Sigmoid colon (tissue), 7 donors: ENCODE results near the gene EFCAB8. TPM values are rescaled to one million over a fixed set of nuclear protein-coding genes. Genes with fewer than 3 reads are reported as not detected.

ENCODE experiments used
- DNase-seq: peaks from one replicate; pipeline ENCODE4 v3.0.0-alpha.2; 2019
- H3K27ac ChIP-seq, 4 donors: fragments of 200-600 bp; sonication (generic); one replicate each; pipeline ENCODE4 v1.5.1; 2016 to 2019; ENCODE audit warnings: mild to moderate bottlenecking in 1 of 4
- H3K27me3 ChIP-seq, 3 donors: fragments of 200-600 bp; sonication (generic); one replicate each; pipeline ENCODE4 v1.5.1; 2019; ENCODE audit warnings: mild to moderate bottlenecking in 1 of 3
- H3K36me3 ChIP-seq, 4 donors: fragments of 200-600 bp; sonication (generic); one replicate each; pipeline ENCODE4 v1.5.1; 2016 to 2019
- H3K4me1 ChIP-seq, 4 donors: fragments of 200-600 bp; sonication (generic); one replicate each; pipeline ENCODE4 v1.5.1; 2017 to 2019
- H3K4me3 ChIP-seq, 4 donors: fragments of 200-600 bp; sonication (generic); one replicate each; pipeline ENCODE4 v1.5.1; 2017 to 2019; ENCODE audit warnings: mild to moderate bottlenecking in 2 of 4, moderate library complexity in 1 of 4
- H3K9me3 ChIP-seq, 4 donors: fragments of 200-600 bp in 3 of 4; sonication (generic) in 3 of 4; one replicate each; pipeline versions ENCODE4 v1.5.1 to v1.6.1; 2013 to 2019
- CTCF ChIP-seq, 4 experiments: fragments of 450-650 bp in 3 of 4; fragments of 200-600 bp in 1 of 4; IDR thresholded peaks; one replicate each; pipeline ENCODE4 v1.5.1; 2016 to 2019; ENCODE audit warnings: antibody characterized with exemption in 4 of 4, mild to moderate bottlenecking in 3 of 4, moderate library complexity in 2 of 4
- EP300 ChIP-seq, 4 donors: sonication (generic); formaldehyde crosslinking; IDR thresholded peaks; one replicate each; pipeline ENCODE4 v1.6.1; 2017; ENCODE audit warnings: antibody characterized with exemption in 4 of 4
- POLR2A ChIP-seq, 2 donors: fragments of 450-650 bp; IDR thresholded peaks; one replicate each; pipeline ENCODE4 v1.6.1; 2016; ENCODE audit warnings: antibody characterized with exemption in 2 of 2, mild to moderate bottlenecking in 2 of 2, moderate library complexity in 2 of 2
- POLR2AphosphoS5 ChIP-seq, 4 donors: sonication (generic); formaldehyde crosslinking; IDR thresholded peaks; one replicate each; pipeline ENCODE4 v1.6.1; 2017; ENCODE audit warnings: antibody characterized with exemption in 4 of 4
- WGBS, 2 donors: extraction: QIAGEN DNeasy Blood & Tissue Kit; methylation state at CpG; one replicate each; pipeline ENCODE4 v1.1.7; 2013; 5-methylcytosine and 5-hydroxymethylcytosine counted together
- intact Hi-C: fragments of 100-400 bp; cut with DNase I; formaldehyde crosslinking; loops from one replicate; pipeline ENCODE4 v1.15.1; 2023
- polyA plus RNA-seq, 3 donors: library from polyadenylated mRNA; stranded (reverse); fragments of 200-250 nt; gene quantifications; one replicate each; pipeline ENCODE4 v1.2.3, GENCODE V29; 2013
- total RNA-seq, 4 donors: library from RNA; depleted of rRNA; stranded (reverse); fragments of >200 nt; gene quantifications; one replicate each; pipeline ENCODE4 v1.1.0, GENCODE V29; 2016
- donor health status: healthy with polysubstance abuse.
- donor health status: Bipolar disorder and iron deficiency.
- donor health status: healthy.

The EFCAB8 gene
- total and polyA plus RNA-seq, 7 donors, result 0.06 to 0.83 (median 0.60) TPM; not detected in 3

- Histone ChIP-seq H3K27ac (no peak overlapping the region), H3K4me1 (no peaks in the 10 kb centered on the region), H3K4me3 (no peak overlapping the region), H3K27me3 (no peaks in the 10 kb centered on the region), H3K36me3 (no peaks in the 10 kb centered on the region), H3K9me3 (peaks cover 0 to 7% (median 5%) of the 10 kb centered on the region in 4 donors)
- no peak for TF ChIP-seq CTCF (IDR thresholded peaks at IDR 0.05)
- no peak for TF ChIP-seq POLR2A (IDR thresholded peaks at IDR 0.05)
- no peak for TF ChIP-seq EP300 (IDR thresholded peaks at IDR 0.05)
- no peak for TF ChIP-seq POLR2AphosphoS5 (IDR thresholded peaks at IDR 0.05)
- WGBS, 2 donors, result 92 to 94% methylated on average over 1 of the region's 1 CpG
- intact Hi-C loops, result no loop called here
- DNase-seq, result peak; percentile 32
These were observed 55.3 kb downstream of the EFCAB8 start for GRCh38 chr20:32914031-32914430.

- intact Hi-C loops, result loop anchor here (5.0 kb wide), 1 partner anchor 370 kb away; no protein-coding TSS in a partner anchor
- Histone ChIP-seq H3K27ac (no peak overlapping the region), H3K36me3 (no peaks in the 10 kb centered on the region), H3K9me3 (peaks cover 0 to 7% (median 5%) of the 10 kb centered on the region in 4 donors), H3K4me1 (no peaks in the 10 kb centered on the region), H3K4me3 (no peak overlapping the region), H3K27me3 (no peaks in the 10 kb centered on the region)
- TF ChIP-seq EP300 (IDR thresholded peaks at IDR 0.05), result no peak
- TF ChIP-seq CTCF (IDR thresholded peaks at IDR 0.05), result no peak
- no peak for TF ChIP-seq POLR2A (IDR thresholded peaks at IDR 0.05)
- TF ChIP-seq POLR2AphosphoS5 (IDR thresholded peaks at IDR 0.05), result no peak
- 72 to 81% methylated on average over 9 of the region's 9 CpGs for WGBS, 2 donors
- peak; percentile 56 for DNase-seq
These were observed 58.6 kb downstream of the EFCAB8 start for GRCh38 chr20:32917191-32917950.

GRCh38 chr20:32918296-32918695 is 59.6 kb downstream of the EFCAB8 start:
- Histone ChIP-seq H3K27me3 (no peaks in the 10 kb centered on the region), H3K4me1 (no peaks in the 10 kb centered on the region), H3K9me3 (peaks cover 0 to 7% (median 5%) of the 10 kb centered on the region in 4 donors), H3K4me3 (no peak overlapping the region), H3K27ac (no peak overlapping the region), H3K36me3 (no peaks in the 10 kb centered on the region)
- no peak for TF ChIP-seq EP300 (IDR thresholded peaks at IDR 0.05)
- no peak for TF ChIP-seq POLR2A (IDR thresholded peaks at IDR 0.05)
- 73 to 83% methylated on average over 12 of the region's 12 CpGs for WGBS, 2 donors
- no peak for DNase-seq
- intact Hi-C loops, result loop anchor here (5.0 kb wide), 1 partner anchor 369 kb away; no protein-coding TSS in a partner anchor

- Histone ChIP-seq H3K36me3 (no peaks in the 10 kb centered on the region), H3K4me3 (no peak overlapping the region), H3K27me3 (no peaks in the 10 kb centered on the region), H3K4me1 (no peaks in the 10 kb centered on the region), H3K9me3 (peaks cover 0 to 7% (median 5%) of the 10 kb centered on the region in 4 donors), H3K27ac (no peak overlapping the region)
- intact Hi-C loops, result loop anchor here (5.0 kb wide), 1 partner anchor 369 kb away; no protein-coding TSS in a partner anchor
- no peak for TF ChIP-seq EP300 (IDR thresholded peaks at IDR 0.05)
- no peak for TF ChIP-seq POLR2AphosphoS5 (IDR thresholded peaks at IDR 0.05)
- TF ChIP-seq CTCF (IDR thresholded peaks at IDR 0.05), result no peak
- TF ChIP-seq POLR2A (IDR thresholded peaks at IDR 0.05), result no peak
- WGBS, 2 donors, result 66 to 86% methylated on average over 1 of the region's 1 CpG
- DNase-seq, result no peak
These were observed 60.0 kb downstream of the EFCAB8 start for GRCh38 chr20:32918751-32919150.

GRCh38 chr20:32920066-32920465 is 61.3 kb downstream of the EFCAB8 start:
- no peak for TF ChIP-seq POLR2AphosphoS5 (IDR thresholded peaks at IDR 0.05)
- no peak for TF ChIP-seq POLR2A (IDR thresholded peaks at IDR 0.05)
- no peak for TF ChIP-seq CTCF (IDR thresholded peaks at IDR 0.05)
- no peak for TF ChIP-seq EP300 (IDR thresholded peaks at IDR 0.05)
- DNase-seq, result no peak
- intact Hi-C loops, result no loop called here

More at GRCh38 chr20:32920066-32920465, 61.3 kb downstream of the EFCAB8 start:
- no peak overlapping the region for H3K27ac ChIP-seq
- H3K36me3 ChIP-seq, result no peaks in the 10 kb centered on the region
- H3K4me3 ChIP-seq, result no peak overlapping the region
- WGBS, 2 donors, result 88 to 95% methylated on average over 12 of the region's 12 CpGs
- no peaks in the 10 kb centered on the region for H3K27me3 ChIP-seq
- peaks cover 0 to 7% (median 5%) of the 10 kb centered on the region in 4 donors for H3K9me3 ChIP-seq
- no peaks in the 10 kb centered on the region for H3K4me1 ChIP-seq
